GM12872 (cell line): ENCODE data around the gene TMPRSS12.

ENCODE experiments used
- TF ChIP-seq, protein P1 (sequence below): IDR thresholded peaks from 3 replicates; pipeline ENCODE4 v1.5.1; 2011; ENCODE audit warnings: low read depth, mild to moderate bottlenecking, low read length, moderate library complexity; ENCODE audit not compliant: insufficient read depth

The TMPRSS12 gene

GRCh38 chr12:50848963-50849362 is 6.2 kb downstream of the TMPRSS12 start:
- TF ChIP-seq, protein P1, sequence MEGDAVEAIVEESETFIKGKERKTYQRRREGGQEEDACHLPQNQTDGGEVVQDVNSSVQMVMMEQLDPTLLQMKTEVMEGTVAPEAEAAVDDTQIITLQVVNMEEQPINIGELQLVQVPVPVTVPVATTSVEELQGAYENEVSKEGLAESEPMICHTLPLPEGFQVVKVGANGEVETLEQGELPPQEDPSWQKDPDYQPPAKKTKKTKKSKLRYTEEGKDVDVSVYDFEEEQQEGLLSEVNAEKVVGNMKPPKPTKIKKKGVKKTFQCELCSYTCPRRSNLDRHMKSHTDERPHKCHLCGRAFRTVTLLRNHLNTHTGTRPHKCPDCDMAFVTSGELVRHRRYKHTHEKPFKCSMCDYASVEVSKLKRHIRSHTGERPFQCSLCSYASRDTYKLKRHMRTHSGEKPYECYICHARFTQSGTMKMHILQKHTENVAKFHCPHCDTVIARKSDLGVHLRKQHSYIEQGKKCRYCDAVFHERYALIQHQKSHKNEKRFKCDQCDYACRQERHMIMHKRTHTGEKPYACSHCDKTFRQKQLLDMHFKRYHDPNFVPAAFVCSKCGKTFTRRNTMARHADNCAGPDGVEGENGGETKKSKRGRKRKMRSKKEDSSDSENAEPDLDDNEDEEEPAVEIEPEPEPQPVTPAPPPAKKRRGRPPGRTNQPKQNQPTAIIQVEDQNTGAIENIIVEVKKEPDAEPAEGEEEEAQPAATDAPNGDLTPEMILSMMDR: no peak

GRCh38 chr12:50859621-50860310 is 17.0 kb downstream of the TMPRSS12 start:
- TF ChIP-seq, protein P1: no peak

- TF ChIP-seq, protein P1: no peak
Observed at GRCh38 chr12:50862316-50862715, 19.6 kb downstream of the TMPRSS12 start.

- TF ChIP-seq, protein P1: no peak
Observed at GRCh38 chr12:50865266-50865665, 22.5 kb downstream of the TMPRSS12 start.

DNA sequence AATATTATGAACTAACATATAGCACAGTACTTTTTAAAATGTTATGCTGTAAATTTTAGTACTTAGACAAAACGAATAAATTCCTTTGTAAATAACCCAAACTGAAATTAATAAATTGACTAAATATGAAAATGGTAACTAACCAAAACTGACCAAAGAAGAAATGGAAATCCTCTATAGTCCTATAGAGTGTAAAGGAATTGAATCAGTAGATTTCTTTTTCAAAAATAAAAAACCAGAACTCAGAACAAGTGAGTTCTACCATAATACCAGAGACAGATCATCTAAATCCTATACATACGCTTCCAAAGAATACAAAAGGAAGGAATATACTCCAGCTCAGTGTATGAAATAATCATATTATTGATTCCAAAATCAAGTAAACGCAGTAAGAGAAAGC is 39.8 kb downstream of the TMPRSS12 start:
- TF ChIP-seq, protein P1: no peak

DNA sequence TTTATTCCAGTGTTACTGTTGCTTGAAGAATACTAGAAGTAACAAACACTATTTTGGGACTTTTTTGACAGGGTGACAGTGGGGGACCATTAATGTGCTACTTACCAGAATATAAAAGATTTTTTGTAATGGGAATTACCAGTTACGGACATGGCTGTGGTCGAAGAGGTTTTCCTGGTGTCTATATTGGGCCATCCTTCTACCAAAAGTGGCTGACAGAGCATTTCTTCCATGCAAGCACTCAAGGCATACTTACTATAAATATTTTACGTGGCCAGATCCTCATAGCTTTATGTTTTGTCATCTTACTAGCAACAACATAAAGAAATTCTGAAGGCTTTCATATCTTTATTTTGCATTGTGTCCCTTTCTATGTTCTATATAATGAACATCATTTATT is 44.5 kb downstream of the TMPRSS12 start:
- TF ChIP-seq, protein P1: no peak

GRCh38 chr12:50888666-50889065 is 45.9 kb downstream of the TMPRSS12 start:
- TF ChIP-seq, protein P1: no peak
